Measurements from ENCODE around the gene RICTOR. TPM values are rescaled to one million over a fixed set of nuclear protein-coding genes. Genes with fewer than 3 reads are reported as not detected.

The RICTOR gene
- total and polyA plus RNA-seq, 3 donors from 2014 or later, result 14.4 to 61.8 (median 57.7) TPM

DNA sequence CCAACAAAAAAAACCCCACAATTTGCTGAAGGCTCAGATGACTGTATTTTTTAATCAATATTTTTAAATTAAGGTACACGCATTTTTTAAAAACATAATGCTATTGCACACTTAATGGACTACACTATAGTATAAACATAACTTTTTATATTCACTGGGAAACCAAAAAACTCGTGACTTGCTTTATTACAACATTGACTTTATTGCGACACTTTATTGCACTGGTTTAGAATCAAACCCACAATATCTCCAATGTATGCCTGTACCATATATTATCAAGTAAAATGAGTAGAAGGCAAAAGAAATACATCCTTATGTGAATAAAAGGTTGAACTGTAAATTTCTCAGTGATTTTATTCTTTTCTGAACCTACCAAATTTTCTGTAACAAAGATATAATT is 53.7 kb downstream of the RICTOR start:
- peaks cover 4% of the 10 kb centered on the region for H3K4me1 ChIP-seq
- no peak overlapping the region for H3K27ac ChIP-seq
- WGBS, 2 donors, result 91% methylated on average over 3 of the region's 3 CpGs
- no peaks in the 10 kb centered on the region for H3K36me3 ChIP-seq (ENCODE audit: low read depth, missing control alignments)
- TF ChIP-seq, protein P1, sequence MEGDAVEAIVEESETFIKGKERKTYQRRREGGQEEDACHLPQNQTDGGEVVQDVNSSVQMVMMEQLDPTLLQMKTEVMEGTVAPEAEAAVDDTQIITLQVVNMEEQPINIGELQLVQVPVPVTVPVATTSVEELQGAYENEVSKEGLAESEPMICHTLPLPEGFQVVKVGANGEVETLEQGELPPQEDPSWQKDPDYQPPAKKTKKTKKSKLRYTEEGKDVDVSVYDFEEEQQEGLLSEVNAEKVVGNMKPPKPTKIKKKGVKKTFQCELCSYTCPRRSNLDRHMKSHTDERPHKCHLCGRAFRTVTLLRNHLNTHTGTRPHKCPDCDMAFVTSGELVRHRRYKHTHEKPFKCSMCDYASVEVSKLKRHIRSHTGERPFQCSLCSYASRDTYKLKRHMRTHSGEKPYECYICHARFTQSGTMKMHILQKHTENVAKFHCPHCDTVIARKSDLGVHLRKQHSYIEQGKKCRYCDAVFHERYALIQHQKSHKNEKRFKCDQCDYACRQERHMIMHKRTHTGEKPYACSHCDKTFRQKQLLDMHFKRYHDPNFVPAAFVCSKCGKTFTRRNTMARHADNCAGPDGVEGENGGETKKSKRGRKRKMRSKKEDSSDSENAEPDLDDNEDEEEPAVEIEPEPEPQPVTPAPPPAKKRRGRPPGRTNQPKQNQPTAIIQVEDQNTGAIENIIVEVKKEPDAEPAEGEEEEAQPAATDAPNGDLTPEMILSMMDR (IDR thresholded peaks at IDR 0.05), result no peak
- TF ChIP-seq POLR2A (IDR thresholded peaks at IDR 0.05), result no peak
- no peak for DNase-seq
- H3K9me3 ChIP-seq, result no peaks in the 10 kb centered on the region
- intact Hi-C loops (cut with DNase I; ENCODE audit: low total_unique reads), result no loop called here
- no peak overlapping the region for H3K4me3 ChIP-seq
- H3K27me3 ChIP-seq, result no peaks in the 10 kb centered on the region

DNA sequence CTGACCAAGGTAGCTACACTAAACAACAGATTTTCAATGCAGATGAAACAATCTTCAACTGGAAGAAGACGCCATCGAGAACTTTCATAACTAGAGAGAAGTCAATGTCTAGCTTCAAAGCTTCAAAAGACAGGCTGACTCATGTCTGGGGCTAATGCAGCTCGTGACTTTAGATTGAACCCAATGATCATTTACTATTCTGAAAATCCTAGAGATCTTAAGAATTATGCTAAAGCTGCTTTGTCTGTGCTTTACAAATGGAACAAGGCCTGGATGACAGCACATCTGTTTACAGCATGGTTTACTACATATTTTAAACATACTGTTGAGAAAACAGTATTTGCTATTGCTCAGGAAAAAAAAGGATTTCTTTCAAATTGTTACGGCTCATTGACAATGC is 54.9 kb downstream of the RICTOR start:
- no peak for DNase-seq

DNA sequence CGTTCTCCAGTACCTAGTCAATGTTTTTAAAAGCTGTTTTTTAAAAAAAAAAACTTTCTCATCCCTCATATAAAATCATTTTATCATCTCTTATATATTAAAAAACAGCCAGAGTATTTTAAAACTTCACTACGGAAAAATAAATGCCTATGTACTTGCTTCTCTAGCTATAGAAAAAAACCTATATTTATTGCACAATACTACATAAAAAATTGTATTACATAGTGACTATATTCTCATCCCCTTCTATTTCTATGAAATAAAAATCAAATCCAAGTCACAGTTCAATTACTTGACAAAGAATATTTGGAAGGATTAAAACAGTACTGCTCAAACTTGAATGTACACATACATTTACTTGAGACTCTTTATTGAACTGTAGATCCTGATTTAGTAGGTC is 56.7 kb downstream of the RICTOR start:
- H3K4me3 ChIP-seq, result no peak overlapping the region
- TF ChIP-seq, protein P1 (IDR thresholded peaks at IDR 0.05), result no peak
- TF ChIP-seq POLR2A (IDR thresholded peaks at IDR 0.05), result no peak
- no peak for DNase-seq
- H3K36me3 ChIP-seq (ENCODE audit: low read depth, missing control alignments), result no peaks in the 10 kb centered on the region
- H3K27ac ChIP-seq, result no peak overlapping the region
- H3K9me3 ChIP-seq, result no peaks in the 10 kb centered on the region
- intact Hi-C loops (cut with DNase I; ENCODE audit: low total_unique reads), result no loop called here
- H3K27me3 ChIP-seq, result no peaks in the 10 kb centered on the region
- no peaks in the 10 kb centered on the region for H3K4me1 ChIP-seq
- 89 to 95% methylated on average over 2 of the region's 2 CpGs for WGBS, 2 donors

More for the DNA sequence above, 54.9 kb downstream of the RICTOR start:
- H3K27me3 ChIP-seq, result no peaks in the 10 kb centered on the region
- H3K27ac ChIP-seq, result no peak overlapping the region
- no peak overlapping the region for H3K4me3 ChIP-seq
- peaks cover 4% of the 10 kb centered on the region for H3K4me1 ChIP-seq
- 97% methylated on average over 4 of the region's 4 CpGs for WGBS, 2 donors
- intact Hi-C loops (cut with DNase I; ENCODE audit: low total_unique reads), result no loop called here
- H3K36me3 ChIP-seq (ENCODE audit: low read depth, missing control alignments), result no peaks in the 10 kb centered on the region
- no peaks in the 10 kb centered on the region for H3K9me3 ChIP-seq
- no peak for TF ChIP-seq POLR2A (IDR thresholded peaks at IDR 0.05)
- TF ChIP-seq, protein P1 (IDR thresholded peaks at IDR 0.05), result no peak

DNA sequence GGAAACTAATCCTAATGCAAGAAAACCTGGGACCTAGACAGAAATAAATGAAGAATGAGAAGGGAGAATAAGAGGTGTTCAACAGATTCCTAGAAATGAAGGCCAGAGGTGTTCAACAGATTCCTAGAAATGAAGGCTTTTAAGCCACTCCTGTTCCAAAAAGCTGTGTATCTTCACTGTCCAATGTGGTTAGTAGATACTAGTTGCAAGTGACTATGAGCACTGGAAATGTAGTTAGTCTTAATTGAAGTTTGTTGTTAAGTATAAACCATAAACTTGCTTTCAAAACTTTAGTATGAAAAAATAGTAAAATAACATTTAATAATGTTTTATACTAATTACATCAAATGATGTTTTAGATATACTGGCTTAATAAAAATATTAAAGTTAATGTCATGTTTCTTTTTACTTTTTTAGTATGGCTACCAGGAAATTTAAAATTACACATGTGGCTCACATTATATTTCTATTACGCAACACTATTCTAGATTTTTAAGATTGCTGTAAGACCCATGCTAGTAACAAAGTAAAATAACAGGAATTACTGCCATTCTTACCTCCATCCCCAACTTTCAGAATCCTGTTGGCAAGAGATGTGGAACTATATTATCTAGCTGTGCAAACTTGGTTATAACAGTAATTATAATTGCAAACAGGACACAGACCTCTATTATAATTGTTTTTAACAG is 57.5 kb downstream of the RICTOR start:
- 94 to 95% methylated on average over 1 of the region's 1 CpG for WGBS, 2 donors
- no peak for DNase-seq
- TF ChIP-seq, protein P1 (IDR thresholded peaks at IDR 0.05), result no peak
- no peak for TF ChIP-seq POLR2A (IDR thresholded peaks at IDR 0.05)
- intact Hi-C loops (cut with DNase I; ENCODE audit: low total_unique reads), result no loop called here
- Histone ChIP-seq H3K27me3 (no peaks in the 10 kb centered on the region), H3K36me3 (ENCODE audit: low read depth, missing control alignments) (no peaks in the 10 kb centered on the region), H3K4me1 (no peaks in the 10 kb centered on the region), H3K27ac (no peak overlapping the region), H3K9me3 (no peaks in the 10 kb centered on the region), H3K4me3 (no peak overlapping the region)
